Stimulated activated effector memory CD8-positive, alpha-beta T cell treated with anti-CD3 and anti-CD28 coated beads, Interleukin-12 subunit alpha, Interleukin-12 subunit beta, amount 100 ng/mL, for 72 hours (primary cell): ENCODE results near the gene C6orf132.
A peak's percentile ranks its signal among the peaks of the same experiment; 100 is the strongest.

ENCODE experiments used
- ATAC-seq: fragments of 150-1000 bp; cut with Tn5 transposase; 2 replicates; pipeline ENCODE4 v1.10.0; 2021
- DNase-seq, 2 donors: peaks; one replicate each; pipeline ENCODE4 v3.0.0; 2021 to 2022; ENCODE audit warnings: low spot score in 2 of 2
- H3K27ac Mint-ChIP-seq: one replicate; pipeline ENCODE4 v1.8.0; 2022; ENCODE audit warnings: mild to moderate bottlenecking, mixed read lengths
- H3K36me3 Mint-ChIP-seq: one replicate; pipeline ENCODE4 v1.8.0; 2022; ENCODE audit warnings: mild to moderate bottlenecking, mixed read lengths
- H3K4me1 Mint-ChIP-seq: one replicate; pipeline ENCODE4 v1.8.0; 2022; ENCODE audit warnings: mixed read lengths
- H3K4me3 Mint-ChIP-seq: one replicate; pipeline ENCODE4 v1.8.0; 2022; ENCODE audit warnings: mild to moderate bottlenecking, mixed read lengths
- H3K9me3 Mint-ChIP-seq: one replicate; pipeline ENCODE4 v1.8.0; 2022; ENCODE audit warnings: mixed read lengths

C6orf132 gene

DNA sequence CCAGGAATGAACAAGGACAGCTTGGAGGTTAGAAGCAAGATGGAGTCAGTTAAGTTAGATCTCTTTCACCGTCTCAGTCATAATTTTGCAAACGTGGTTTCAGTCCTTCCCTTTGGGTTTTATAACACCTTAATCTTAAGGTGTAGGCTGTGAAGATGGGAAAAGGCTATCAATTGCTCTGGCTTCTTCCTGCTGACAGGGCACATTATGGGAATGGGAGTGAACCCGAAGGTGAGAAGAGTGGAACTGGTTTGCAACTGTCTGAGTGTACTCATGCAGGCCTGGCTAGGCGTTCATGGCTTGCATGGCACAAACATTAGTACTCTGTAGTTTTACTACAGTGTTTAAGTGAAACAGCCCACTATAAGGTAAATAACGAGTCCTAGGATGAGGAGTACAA, 82.7 kb downstream of the C6orf132 start:
- no peak overlapping the region for H3K4me3 Mint-ChIP-seq
- no peaks in the 10 kb centered on the region for H3K4me1 Mint-ChIP-seq
- H3K36me3 Mint-ChIP-seq: peaks cover 100% of the 10 kb centered on the region
- no peak for DNase-seq
- no peak overlapping the region for H3K27ac Mint-ChIP-seq
- ATAC-seq: no peak
- H3K9me3 Mint-ChIP-seq: no peaks in the 10 kb centered on the region

DNA sequence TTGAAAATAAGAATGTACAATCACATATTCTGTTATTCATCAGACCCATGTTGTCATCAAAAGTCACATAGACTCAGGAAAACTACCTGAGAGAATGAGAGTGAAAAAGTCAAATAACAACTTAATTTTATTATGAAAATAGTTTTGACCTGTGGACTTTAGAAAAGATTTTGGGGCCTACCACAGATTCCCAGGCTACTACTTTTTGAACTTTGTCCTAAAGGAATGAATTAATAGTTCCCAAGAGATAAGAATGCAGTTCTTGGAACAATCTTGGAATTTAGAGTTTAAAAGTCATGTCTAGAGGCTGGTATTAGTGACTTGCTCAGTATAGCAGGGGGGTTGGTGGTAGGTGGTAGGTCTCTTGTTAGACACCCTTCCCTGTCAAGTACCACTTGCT, 88.8 kb downstream of the C6orf132 start:
- Mint-ChIP-seq H3K36me3 (peaks cover 92% of the 10 kb centered on the region), H3K4me1 (peaks cover 24% of the 10 kb centered on the region), H3K27ac (peak overlapping the region; percentile 45), H3K4me3 (no peak overlapping the region), H3K9me3 (no peaks in the 10 kb centered on the region)
- no peak for ATAC-seq
- DNase-seq: no peak

DNA sequence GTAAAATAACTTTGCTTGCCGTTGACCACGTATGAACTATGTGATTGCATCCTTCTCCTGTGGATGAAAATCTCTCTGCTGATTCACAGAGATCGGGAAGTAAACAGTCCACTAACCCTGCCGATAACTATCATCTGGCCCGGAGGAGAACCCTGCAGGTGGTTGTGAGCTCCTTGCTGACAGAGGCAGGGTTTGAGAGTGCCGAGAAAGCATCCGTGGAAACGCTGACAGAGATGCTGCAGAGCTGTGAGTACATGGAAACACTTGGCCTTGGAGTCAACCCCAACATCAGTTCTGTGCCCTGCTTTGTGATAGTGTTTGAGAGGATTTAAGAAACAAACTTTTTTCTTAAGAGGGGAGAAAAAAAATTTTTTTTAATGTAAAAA, 91.2 kb downstream of the C6orf132 start:
- no peak for ATAC-seq
- no peak for DNase-seq
- Mint-ChIP-seq H3K4me3 (peak overlapping the region; percentile 91), H3K9me3 (no peaks in the 10 kb centered on the region), H3K36me3 (peaks cover 69% of the 10 kb centered on the region), H3K27ac (peak overlapping the region; percentile 96), H3K4me1 (peaks cover 45% of the 10 kb centered on the region)
